Breast epithelium (tissue), 3 donors: ENCODE results near the gene C10orf105.

Experiments used
- CTCF ChIP-seq, 3 donors: fragments of 450-650 bp; IDR thresholded peaks; one replicate each; pipeline ENCODE4 v1.5.1; 2016 to 2017; ENCODE audit warnings: antibody characterized with exemption in 3 of 3, mild to moderate bottlenecking in 3 of 3, moderate library complexity in 3 of 3
- POLR2A ChIP-seq: fragments of 450-650 bp; IDR thresholded peaks from one replicate; pipeline ENCODE4 v1.6.1; 2016; ENCODE audit warnings: antibody characterized with exemption, mild to moderate bottlenecking, moderate library complexity
- POLR2AphosphoS5 ChIP-seq, 3 donors: sonication (generic); formaldehyde crosslinking; IDR thresholded peaks; one replicate each; pipeline ENCODE4 v1.6.1; 2017; ENCODE audit warnings: antibody characterized with exemption in 3 of 3

GRCh38 chr10:71704816-71705215 lies 14.8 kb downstream of the C10orf105 start:
- no peak for TF ChIP-seq CTCF (IDR thresholded peaks at IDR 0.05)
- no peak for TF ChIP-seq POLR2A
- no peak for TF ChIP-seq POLR2AphosphoS5 (IDR thresholded peaks at IDR 0.05)
